Stimulated activated naive CD8-positive, alpha-beta T cell treated with anti-CD3 and anti-CD28 coated beads, Interleukin-15, Interleukin-2, amounts not matched to agents 100 ng/mL and 50 ng/mL, for 24 hours (primary cell): ENCODE data around the gene DBNL.

Source experiments
- H3K27ac Mint-ChIP-seq: one replicate; pipeline ENCODE4 v1.8.0; 2021; ENCODE audit warnings: mild to moderate bottlenecking, mixed read lengths
- H3K27me3 Mint-ChIP-seq: one replicate; pipeline ENCODE4 v1.8.0; 2021; ENCODE audit warnings: mixed read lengths
- H3K36me3 Mint-ChIP-seq: one replicate; pipeline ENCODE4 v1.8.0; 2021; ENCODE audit warnings: low read depth, mixed read lengths
- H3K4me1 Mint-ChIP-seq: one replicate; pipeline ENCODE4 v1.8.0; 2021; ENCODE audit warnings: low read depth, mixed read lengths
- H3K4me3 Mint-ChIP-seq: one replicate; pipeline ENCODE4 v1.8.0; 2021; ENCODE audit warnings: mild to moderate bottlenecking, mixed read lengths
- H3K9me3 Mint-ChIP-seq: one replicate; pipeline ENCODE4 v1.8.0; 2021; ENCODE audit warnings: mixed read lengths

DBNL gene

GRCh38 chr7:44076101-44076895 lies 31.8 kb downstream of the DBNL start:
- peaks cover 73% of the 10 kb centered on the region for H3K36me3 Mint-ChIP-seq
- no peaks in the 10 kb centered on the region for H3K9me3 Mint-ChIP-seq

GRCh38 chr7:44077061-44077460 lies 32.6 kb downstream of the DBNL start:
- H3K36me3 Mint-ChIP-seq: peaks cover 70% of the 10 kb centered on the region
- no peaks in the 10 kb centered on the region for H3K27me3 Mint-ChIP-seq
- H3K4me3 Mint-ChIP-seq: no peak overlapping the region
- no peaks in the 10 kb centered on the region for H3K9me3 Mint-ChIP-seq
- peaks cover 68% of the 10 kb centered on the region for H3K4me1 Mint-ChIP-seq
- H3K27ac Mint-ChIP-seq: no peak overlapping the region

More at GRCh38 chr7:44076101-44076895, 31.8 kb downstream of the DBNL start:
- H3K27me3 Mint-ChIP-seq: no peaks in the 10 kb centered on the region
- no peak overlapping the region for H3K27ac Mint-ChIP-seq
- H3K4me3 Mint-ChIP-seq: no peak overlapping the region
- H3K4me1 Mint-ChIP-seq: peaks cover 65% of the 10 kb centered on the region

DNA sequence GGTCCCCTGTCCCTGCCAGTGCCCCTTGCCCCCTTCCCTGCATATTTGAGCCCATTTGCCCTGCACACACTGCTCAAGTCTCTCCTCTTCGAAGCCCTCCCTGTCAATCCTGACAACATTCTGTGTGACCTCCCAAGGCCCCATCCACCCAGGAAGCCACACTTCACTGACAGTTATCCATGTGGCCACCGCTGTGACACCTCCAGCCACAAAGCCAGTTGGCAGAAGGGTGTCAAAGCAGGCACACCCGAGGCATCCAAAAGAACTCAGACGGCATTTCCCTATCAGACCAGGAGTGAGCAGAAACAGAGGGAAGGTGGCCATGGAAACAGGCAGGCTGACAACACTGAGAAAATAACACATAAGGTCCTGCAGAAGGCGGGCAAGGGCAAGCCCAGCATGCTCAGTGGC lies 33.2 kb downstream of the DBNL start:
- peaks cover 66% of the 10 kb centered on the region for H3K36me3 Mint-ChIP-seq
- H3K27ac Mint-ChIP-seq: peak overlapping the region; percentile 88
- no peak overlapping the region for H3K4me3 Mint-ChIP-seq
- no peaks in the 10 kb centered on the region for H3K27me3 Mint-ChIP-seq
- H3K9me3 Mint-ChIP-seq: no peaks in the 10 kb centered on the region
- peaks cover 64% of the 10 kb centered on the region for H3K4me1 Mint-ChIP-seq

GRCh38 chr7:44078521-44078920 lies 34.0 kb downstream of the DBNL start:
- Mint-ChIP-seq H3K27me3 (no peaks in the 10 kb centered on the region), H3K4me3 (peak overlapping the region; percentile 24), H3K27ac (peak overlapping the region; percentile 43), H3K4me1 (peaks cover 64% of the 10 kb centered on the region), H3K9me3 (no peaks in the 10 kb centered on the region), H3K36me3 (peaks cover 58% of the 10 kb centered on the region)

DNA sequence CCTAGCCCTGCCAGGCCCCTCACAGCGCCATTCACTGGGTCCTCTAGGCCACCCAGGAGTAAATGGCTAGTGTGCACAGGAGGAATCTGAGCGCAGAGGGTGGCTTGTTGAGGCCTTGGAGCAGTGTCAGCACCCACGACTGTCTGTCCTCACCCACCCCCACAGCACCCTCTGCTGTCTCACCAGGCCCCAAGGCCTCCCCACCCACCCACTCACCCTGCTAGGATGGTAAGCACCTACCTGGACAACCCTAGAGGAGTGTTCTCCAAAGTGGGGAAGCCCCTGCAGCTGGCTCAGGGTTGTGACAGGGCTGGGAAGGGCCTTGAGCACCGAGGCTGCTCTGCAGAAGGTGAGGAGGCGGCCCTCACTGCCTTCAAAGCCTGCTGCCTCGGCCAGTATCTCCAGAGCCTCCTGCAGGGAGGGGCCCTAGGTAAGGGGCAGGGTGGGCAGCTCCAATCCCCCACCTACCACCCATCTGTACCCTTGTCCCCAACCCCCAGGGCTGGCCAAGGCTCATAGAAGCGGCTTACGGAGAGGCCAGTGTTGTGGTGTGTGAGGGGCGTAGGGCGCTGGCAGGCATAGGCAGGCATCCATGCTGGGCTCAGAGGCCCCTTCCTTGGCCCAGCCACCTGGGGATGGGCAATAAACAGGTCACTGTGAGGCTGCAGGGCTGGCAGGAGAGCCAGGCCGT lies 35.0 kb downstream of the DBNL start:
- Mint-ChIP-seq H3K36me3 (peaks cover 53% of the 10 kb centered on the region), H3K9me3 (no peaks in the 10 kb centered on the region), H3K27ac (peak overlapping the region; percentile 43), H3K4me1 (peaks cover 60% of the 10 kb centered on the region), H3K4me3 (no peak overlapping the region), H3K27me3 (no peaks in the 10 kb centered on the region)

- H3K4me3 Mint-ChIP-seq: peak overlapping the region; percentile 17
- H3K27ac Mint-ChIP-seq: no peak overlapping the region
- H3K36me3 Mint-ChIP-seq: peaks cover 50% of the 10 kb centered on the region
- no peaks in the 10 kb centered on the region for H3K27me3 Mint-ChIP-seq
- H3K9me3 Mint-ChIP-seq: no peaks in the 10 kb centered on the region
- peaks cover 59% of the 10 kb centered on the region for H3K4me1 Mint-ChIP-seq
Measured at GRCh38 chr7:44080118-44080517, 35.6 kb downstream of the DBNL start.

DNA sequence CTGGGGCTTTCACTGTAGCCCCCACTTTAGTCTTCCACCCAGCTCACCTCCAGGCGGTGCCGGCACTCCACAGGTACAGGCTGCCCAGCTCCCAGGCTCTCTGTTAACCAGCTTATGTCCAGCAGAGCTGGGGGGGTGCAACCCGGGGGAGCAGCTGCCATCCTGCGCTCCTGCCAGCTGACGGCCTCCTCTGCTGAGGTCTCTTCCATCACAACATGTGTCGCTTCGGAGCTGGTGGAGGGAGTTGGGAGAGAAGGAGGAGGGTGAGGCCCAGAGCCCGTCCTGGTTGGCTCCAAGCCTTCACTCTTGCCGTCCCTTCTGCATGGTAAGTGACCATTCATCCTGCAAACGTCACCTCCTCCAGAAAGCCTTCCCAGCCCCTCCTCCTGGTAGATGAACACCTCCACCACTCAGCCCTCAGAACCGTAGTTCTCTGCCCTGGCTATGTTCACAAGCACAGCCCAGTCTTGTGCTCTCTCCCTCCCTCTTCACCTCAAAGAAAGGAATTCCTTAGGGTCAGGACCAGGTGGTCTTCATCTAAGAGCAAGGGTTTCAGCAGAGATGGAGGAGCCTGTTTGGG lies 36.3 kb downstream of the DBNL start:
- Mint-ChIP-seq H3K9me3 (no peaks in the 10 kb centered on the region), H3K4me1 (peaks cover 55% of the 10 kb centered on the region), H3K4me3 (peak overlapping the region; percentile 95), H3K36me3 (peaks cover 44% of the 10 kb centered on the region), H3K27ac (peak overlapping the region; percentile 99), H3K27me3 (no peaks in the 10 kb centered on the region)

- H3K36me3 Mint-ChIP-seq: peaks cover 39% of the 10 kb centered on the region
- peaks cover 55% of the 10 kb centered on the region for H3K4me1 Mint-ChIP-seq
- peak overlapping the region; percentile 95 for H3K4me3 Mint-ChIP-seq
- no peaks in the 10 kb centered on the region for H3K9me3 Mint-ChIP-seq
- H3K27ac Mint-ChIP-seq: peak overlapping the region; percentile 99
- H3K27me3 Mint-ChIP-seq: no peaks in the 10 kb centered on the region
Measured at GRCh38 chr7:44081266-44081748, 36.8 kb downstream of the DBNL start.

DNA sequence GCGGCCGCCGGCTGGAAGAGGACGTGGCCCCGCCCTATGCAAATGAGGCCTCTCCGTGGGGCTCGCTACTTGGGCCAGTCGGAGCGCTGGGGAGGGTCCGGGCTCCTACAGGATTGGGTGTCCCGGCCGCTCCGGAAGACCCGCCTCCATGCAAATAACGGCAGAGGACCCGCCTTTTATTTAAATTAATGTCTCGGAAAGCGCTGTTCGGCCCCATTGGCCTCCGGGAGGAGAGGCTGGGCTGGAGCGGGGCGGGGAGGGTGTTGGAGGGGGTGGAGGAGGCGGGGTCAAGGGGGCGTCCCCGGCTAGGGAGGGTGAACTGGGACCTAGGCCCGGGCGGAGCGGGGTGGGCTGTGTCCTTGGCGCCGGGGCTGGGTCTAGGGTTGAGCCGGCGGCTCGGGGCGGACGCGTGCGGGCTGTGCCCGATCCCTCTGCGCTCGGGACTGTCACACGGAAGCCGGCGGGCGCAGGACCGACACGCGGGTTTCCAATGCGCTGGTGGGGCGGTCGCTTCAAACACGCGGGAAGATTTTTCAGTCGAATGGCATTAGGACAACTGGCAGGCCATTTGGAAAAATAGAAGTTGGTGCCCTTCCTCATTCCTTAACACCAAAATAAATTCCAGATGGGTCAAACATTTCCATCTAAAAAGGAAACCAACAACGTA lies 38.2 kb downstream of the DBNL start:
- Mint-ChIP-seq H3K27ac (peak overlapping the region; percentile 72), H3K9me3 (no peaks in the 10 kb centered on the region), H3K27me3 (no peaks in the 10 kb centered on the region), H3K4me1 (peaks cover 48% of the 10 kb centered on the region), H3K36me3 (peaks cover 26% of the 10 kb centered on the region), H3K4me3 (peak overlapping the region; percentile 81)

DNA sequence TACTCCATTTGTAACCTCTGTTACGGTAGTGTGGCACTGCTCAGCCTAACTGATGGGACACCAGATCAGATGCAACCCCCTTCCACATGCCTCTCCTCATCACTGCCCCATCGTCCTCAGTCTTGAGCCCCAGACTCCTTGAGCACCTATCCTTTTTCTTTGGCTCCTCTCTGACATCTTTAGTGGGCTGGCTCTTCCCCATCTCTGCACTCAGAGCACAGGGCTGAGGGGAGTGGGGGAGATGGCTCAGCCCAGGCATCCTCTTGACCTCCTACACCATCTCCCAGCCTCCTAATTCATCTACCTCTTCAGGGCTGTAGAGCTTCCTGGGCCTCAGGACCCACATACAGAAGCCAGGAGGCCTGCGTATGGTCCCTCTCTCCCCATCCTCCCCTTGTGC lies 39.3 kb downstream of the DBNL start:
- no peaks in the 10 kb centered on the region for H3K27me3 Mint-ChIP-seq
- H3K9me3 Mint-ChIP-seq: no peaks in the 10 kb centered on the region
- H3K27ac Mint-ChIP-seq: peak overlapping the region; percentile 53
- H3K4me1 Mint-ChIP-seq: peaks cover 37% of the 10 kb centered on the region
- H3K36me3 Mint-ChIP-seq: peaks cover 14% of the 10 kb centered on the region
- H3K4me3 Mint-ChIP-seq: peak overlapping the region; percentile 63

GRCh38 chr7:44084701-44085100 lies 40.2 kb downstream of the DBNL start:
- Mint-ChIP-seq H3K27me3 (no peaks in the 10 kb centered on the region), H3K36me3 (peaks cover 11% of the 10 kb centered on the region), H3K27ac (no peak overlapping the region), H3K9me3 (no peaks in the 10 kb centered on the region), H3K4me1 (peaks cover 31% of the 10 kb centered on the region), H3K4me3 (no peak overlapping the region)

DNA sequence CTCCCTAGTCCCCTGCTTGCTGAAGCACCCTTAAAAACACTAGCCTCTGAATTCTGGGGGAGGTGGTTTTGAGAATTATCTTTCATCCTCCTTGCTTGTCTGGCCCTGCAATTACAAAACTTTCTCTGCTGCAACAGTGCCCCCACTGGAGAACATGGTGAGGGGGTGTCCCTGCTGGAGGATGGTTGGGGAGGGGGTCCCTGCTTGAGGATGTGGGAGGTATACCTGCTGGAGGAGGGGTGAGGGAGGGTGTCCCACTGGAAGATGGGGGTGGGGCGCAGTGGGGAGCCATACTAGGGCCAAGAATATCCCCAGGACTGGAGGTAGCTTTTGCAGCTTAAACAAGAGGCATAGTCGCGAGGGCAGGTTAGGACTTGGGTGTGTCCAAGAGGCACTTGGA lies 41.0 kb downstream of the DBNL start:
- H3K4me1 Mint-ChIP-seq: peaks cover 24% of the 10 kb centered on the region
- H3K27ac Mint-ChIP-seq: no peak overlapping the region
- no peaks in the 10 kb centered on the region for H3K9me3 Mint-ChIP-seq
- no peak overlapping the region for H3K4me3 Mint-ChIP-seq
- peaks cover 9% of the 10 kb centered on the region for H3K36me3 Mint-ChIP-seq
- no peaks in the 10 kb centered on the region for H3K27me3 Mint-ChIP-seq

DNA sequence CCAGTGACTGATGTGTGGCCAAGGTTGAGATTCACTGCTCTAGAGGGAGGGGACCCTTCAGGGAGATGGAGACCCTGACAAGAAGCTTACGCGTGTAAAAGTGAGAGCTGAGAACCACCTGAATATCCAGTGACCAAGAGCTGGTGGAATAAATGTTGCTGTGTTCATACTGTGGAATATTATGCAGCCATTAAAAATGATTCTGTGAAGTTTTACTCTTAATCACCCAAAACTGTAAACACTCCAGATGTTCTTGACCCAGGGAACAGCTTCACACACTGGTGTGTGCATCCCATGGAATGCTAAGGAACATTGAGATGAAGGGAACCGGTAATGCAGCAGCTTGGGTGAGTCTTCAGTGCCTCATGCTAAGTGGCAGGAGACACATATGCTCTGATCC lies 42.1 kb downstream of the DBNL start:
- Mint-ChIP-seq H3K27ac (no peak overlapping the region), H3K9me3 (no peaks in the 10 kb centered on the region), H3K36me3 (no peaks in the 10 kb centered on the region), H3K4me1 (peaks cover 14% of the 10 kb centered on the region), H3K27me3 (no peaks in the 10 kb centered on the region), H3K4me3 (no peak overlapping the region)

DNA sequence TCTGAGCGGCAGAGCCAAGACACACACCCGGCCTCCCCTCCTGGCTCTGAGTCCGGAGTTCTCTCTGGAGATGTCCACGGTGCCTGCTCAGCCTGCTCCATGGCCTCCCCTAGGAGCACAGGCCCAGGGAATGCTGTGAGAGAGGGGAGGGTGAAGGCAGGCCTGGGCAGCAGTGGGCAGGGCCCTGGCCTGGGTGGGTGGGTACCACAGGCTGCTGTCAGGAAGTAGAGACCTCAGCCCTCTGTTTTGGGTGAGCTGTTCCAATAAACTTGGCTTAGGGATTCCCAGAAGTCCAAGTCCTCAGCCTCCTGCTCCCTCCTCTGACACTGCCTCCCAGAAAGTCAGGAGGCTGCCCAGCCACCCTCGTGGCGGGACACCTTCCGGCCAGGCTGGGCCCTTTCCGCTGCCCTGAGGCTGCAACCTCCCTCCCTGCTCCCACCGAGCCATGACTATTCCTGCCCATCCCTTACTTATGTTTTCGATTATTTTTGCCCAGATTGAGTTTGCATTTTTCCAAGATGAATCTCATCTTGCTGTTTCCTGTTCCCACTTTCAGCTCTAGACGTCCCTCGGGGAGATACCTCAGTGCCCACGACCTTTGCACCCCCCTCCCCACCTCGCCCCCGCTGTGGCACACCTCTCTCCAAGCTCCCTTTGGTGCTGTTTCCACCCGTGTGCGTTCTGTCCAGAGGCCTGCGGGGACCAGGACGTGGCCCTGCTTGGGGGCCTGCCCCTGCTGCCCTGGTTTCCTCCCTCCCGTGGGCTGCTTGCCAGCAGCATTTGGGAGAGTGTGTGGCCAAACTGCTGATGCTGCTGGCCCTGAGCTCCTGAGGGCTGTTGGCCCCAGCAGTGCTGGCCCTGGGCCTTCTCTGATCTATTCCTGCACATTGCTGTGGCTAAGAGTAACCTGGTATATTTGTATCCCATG lies 43.7 kb downstream of the DBNL start:
- H3K4me1 Mint-ChIP-seq: peaks cover 8% of the 10 kb centered on the region
- no peak overlapping the region for H3K27ac Mint-ChIP-seq
- no peaks in the 10 kb centered on the region for H3K9me3 Mint-ChIP-seq
- no peaks in the 10 kb centered on the region for H3K36me3 Mint-ChIP-seq
- no peaks in the 10 kb centered on the region for H3K27me3 Mint-ChIP-seq
- H3K4me3 Mint-ChIP-seq: no peak overlapping the region
